ENCODE results near the gene SRPK3. TPM values are rescaled to one million over a fixed set of nuclear protein-coding genes. Genes with fewer than 3 reads are reported as not detected.

The SRPK3 gene
- total RNA-seq, 1 donor from 2014 or later: 5.8 TPM

DNA sequence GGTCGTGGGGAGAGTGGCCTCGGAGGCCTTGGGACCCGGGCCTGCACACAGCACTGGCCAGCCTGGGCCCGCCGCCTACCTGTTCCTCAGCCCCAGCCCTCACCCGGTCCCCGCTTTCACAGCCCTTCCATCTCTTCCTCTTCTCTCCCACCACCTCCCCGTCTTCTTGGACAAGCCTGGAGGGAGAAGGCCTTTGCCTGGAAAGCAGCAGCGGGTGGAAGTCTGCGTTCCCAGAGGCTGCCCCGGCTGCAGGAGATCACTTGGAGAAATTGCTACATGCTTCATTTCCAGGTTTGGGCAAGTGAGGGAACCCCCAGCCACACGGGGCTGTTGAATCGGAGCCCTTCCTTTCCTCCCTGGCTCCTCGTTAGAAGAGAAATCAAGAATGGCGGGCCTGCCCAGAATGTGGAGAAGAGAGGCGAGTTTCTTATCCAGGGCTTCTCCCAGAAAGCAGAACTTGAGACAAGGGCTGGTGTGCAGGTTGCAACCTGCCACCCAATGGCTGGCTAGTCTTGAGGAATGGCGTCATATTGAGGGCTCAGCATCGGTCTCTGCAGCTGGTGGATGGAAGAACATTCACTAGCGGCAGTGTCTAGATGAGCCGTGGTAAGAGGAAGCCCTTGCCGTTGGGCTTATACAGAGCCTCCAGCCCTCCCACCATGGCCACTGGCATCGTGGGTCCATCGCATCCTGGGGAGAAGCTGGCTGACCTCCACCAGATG, 50.7 kb downstream of the SRPK3 start:
- DNase-seq (ENCODE audit: low spot score): no peak

DNA sequence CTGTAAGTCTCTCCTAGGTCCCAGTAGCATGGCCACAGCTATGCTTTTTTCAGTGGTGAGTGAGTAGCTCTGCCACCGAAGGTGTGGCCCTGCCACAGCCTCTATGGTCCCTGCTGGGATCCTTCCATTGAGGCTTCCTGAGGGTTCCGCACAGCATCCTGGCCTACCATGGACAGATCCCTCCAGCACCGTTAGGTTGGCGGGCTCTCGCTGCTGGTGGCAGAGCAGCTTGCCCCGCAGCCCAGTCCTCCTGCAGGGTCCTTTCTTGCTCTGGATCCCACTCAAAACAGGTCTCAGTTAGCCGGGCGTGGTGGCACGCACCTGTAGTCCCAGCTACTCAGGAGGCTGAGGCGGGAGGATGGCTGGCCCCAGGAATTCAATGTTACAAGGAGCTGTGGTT, 51.9 kb downstream of the SRPK3 start:
- no peak for DNase-seq (ENCODE audit: low spot score)

Other genes starting within 250 kb of the SRPK3 start
- gene CCNQ, start 181.9 kb upstream of the SRPK3 start, total RNA-seq: 14.9 TPM
- gene DUSP9, start 133.8 kb upstream of the SRPK3 start, total RNA-seq: 0.12 TPM
- gene PNCK, start 107.2 kb upstream of the SRPK3 start, total RNA-seq: 28.3 TPM
- 165 TPM for gene SLC6A8, start 93.1 kb upstream of the SRPK3 start, total RNA-seq
- 221 TPM for gene BCAP31, start 56.7 kb upstream of the SRPK3 start, total RNA-seq
- 18.6 TPM for gene ABCD1, start 56.2 kb upstream of the SRPK3 start, total RNA-seq
- gene PLXNB3, start 16.8 kb upstream of the SRPK3 start, total RNA-seq: 65.3 TPM
- gene IDH3G, start 13.3 kb downstream of the SRPK3 start, total RNA-seq: 51.5 TPM
- gene SSR4, start 13.6 kb downstream of the SRPK3 start, total RNA-seq: 401 TPM
- 15.1 TPM for gene PDZD4, start 49.5 kb downstream of the SRPK3 start, total RNA-seq
- gene L1CAM, start 105.1 kb downstream of the SRPK3 start, total RNA-seq: 10.0 TPM
- 1.1 TPM for gene AVPR2, start 123.6 kb downstream of the SRPK3 start, total RNA-seq
- 53.8 TPM for gene ARHGAP4, start 145.2 kb downstream of the SRPK3 start, total RNA-seq
- 81.6 TPM for gene NAA10, start 154.0 kb downstream of the SRPK3 start, total RNA-seq
- gene RENBP, start 163.6 kb downstream of the SRPK3 start, total RNA-seq: 19.5 TPM
- 69.5 TPM for gene HCFC1, start 190.8 kb downstream of the SRPK3 start, total RNA-seq
- 14.4 TPM for gene TMEM187, start 191.7 kb downstream of the SRPK3 start, total RNA-seq
- gene IRAK1, start 238.9 kb downstream of the SRPK3 start, total RNA-seq: 108 TPM

Data from mucosa of gallbladder (tissue), 1 donor.